Stimulated activated naive CD4-positive, alpha-beta T cell treated with Interleukin-2 at 50 U/mL for 16 hours (primary cell): Measurements from ENCODE around the gene PLPPR1.
"Not testable (repeated sequence)": the region's sequence is repeated elsewhere in the genome, so short reads cannot be mapped to it uniquely, and the experiment has no call there.

ENCODE experiments used
- DNase-seq: peaks from one replicate; lab custom pipeline; 2025; lab: John Stamatoyannopoulos, UW

PLPPR1 gene

DNA sequence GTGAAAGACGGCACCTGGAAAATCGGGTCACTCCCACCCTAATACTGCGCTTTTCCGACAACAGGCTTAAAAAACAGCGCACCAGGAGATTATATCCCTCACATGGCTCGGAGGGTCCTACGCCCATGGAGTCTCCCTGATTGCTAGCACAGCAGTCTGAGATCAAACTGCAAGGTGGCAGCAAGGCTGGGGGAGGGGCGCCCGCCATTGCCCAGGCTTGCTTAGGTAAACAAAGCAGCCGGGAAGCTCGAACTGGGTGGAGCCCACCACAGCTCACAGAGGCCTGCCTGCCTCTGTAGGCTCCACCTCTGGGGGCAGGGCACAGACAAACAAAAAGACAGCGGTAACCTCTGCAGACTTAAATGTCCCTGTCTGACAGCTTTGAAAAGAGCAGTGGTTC lies 262.5 kb downstream of the PLPPR1 start:
- not testable (repeated sequence) for DNase-seq

DNA sequence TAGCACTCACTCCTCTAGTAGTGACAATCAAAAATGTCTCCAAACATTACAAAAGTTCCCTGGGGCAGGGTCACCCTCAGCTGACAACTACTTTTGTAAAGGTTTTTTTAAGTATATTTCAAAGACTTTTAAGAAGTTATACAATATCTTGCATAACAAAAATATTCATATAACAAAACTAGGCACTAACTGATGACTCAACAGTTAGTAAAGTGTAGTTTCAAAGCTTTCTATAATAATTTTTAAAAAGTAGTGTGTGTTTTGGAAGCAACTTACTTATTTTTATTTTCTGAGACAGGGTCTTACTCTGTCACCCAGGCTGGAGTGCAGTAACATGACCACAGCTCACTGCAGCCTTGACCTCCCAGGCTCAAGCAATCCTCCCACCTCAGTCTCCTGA lies 271.4 kb downstream of the PLPPR1 start:
- no peak for DNase-seq

DNA sequence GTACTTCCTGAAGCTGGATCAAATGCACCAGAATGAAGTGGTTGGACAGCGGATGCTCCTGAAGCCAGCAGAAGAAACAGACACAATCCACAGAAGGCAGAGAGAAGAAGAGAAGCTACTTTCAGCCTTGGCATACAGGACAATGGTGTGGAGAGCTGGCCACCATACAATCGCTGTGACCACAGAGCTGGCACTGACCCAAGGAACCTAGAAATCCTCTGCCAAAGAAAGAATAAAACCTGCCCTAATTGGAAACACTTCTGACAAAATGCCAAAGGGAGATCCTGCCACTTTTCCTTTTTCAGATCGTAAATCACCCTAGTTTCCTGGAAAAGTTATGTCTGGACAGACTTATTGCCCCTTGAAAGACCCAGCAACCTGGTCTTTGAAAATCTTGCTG lies 278.5 kb downstream of the PLPPR1 start:
- no peak for DNase-seq

DNA sequence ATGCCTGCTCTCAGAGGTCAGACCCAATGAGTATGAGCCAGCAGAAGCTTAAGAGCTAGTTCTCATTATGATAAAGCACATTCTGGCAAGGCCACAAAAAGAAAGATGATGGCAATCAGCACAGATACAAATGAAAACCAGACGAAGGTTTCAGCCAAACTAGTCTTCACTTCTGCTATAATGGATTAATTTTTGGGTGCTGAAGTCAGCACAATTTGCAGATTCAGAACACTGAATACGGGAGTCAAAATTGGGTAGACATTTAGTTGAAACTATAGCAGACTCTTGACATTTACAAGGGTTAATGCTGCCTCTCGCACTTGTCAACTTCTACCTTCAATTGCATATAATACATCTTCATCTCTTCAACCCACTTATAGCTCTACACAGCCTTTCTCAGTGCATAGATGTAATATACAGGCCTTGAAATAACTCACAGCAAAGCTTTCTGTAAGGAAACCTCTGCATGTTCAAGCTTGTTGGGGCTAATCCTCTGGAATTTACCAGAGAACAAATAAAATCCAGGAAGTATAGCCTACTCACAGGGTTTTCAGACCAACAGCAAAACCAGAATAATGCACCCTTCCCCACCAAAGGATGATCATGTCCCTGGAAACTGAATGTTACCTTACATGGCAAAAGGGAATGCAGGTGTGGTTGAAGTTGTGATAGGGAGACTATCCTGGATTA lies 279.1 kb downstream of the PLPPR1 start:
- DNase-seq: no peak

DNA sequence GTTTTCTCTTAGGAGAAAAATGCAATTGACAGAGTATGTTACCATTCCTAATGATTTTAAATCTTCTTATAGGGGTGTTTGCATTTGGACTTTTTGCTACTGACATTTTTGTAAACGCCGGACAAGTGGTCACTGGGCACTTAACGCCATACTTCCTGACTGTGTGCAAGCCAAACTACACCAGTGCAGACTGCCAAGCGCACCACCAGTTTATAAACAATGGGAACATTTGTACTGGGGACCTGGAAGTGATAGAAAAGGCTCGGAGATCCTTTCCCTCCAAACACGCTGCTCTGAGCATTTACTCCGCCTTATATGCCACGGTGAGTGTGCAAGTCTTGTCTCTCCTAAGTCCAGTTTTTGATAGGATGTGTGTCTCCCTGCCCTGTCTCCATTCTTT lies 280.6 kb downstream of the PLPPR1 start:
- no peak for DNase-seq

DNA sequence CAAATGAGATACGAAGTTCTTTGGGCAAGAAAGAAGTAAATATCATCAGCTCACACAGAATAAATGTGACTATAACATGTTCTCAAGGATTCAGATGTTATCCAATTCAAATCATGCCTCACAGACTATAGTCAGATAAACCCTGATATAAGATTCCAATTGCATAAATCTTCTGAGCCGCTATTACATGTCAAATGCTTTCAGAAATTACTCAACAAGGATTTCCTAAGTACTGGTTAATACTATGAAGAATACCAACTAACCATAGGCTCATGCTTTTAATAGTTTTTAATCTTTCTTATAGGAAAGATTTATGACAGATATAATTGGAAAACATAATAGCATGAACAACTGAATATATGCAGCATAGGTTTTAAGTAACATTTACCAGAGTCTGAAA lies 282.7 kb downstream of the PLPPR1 start:
- DNase-seq: no peak

DNA sequence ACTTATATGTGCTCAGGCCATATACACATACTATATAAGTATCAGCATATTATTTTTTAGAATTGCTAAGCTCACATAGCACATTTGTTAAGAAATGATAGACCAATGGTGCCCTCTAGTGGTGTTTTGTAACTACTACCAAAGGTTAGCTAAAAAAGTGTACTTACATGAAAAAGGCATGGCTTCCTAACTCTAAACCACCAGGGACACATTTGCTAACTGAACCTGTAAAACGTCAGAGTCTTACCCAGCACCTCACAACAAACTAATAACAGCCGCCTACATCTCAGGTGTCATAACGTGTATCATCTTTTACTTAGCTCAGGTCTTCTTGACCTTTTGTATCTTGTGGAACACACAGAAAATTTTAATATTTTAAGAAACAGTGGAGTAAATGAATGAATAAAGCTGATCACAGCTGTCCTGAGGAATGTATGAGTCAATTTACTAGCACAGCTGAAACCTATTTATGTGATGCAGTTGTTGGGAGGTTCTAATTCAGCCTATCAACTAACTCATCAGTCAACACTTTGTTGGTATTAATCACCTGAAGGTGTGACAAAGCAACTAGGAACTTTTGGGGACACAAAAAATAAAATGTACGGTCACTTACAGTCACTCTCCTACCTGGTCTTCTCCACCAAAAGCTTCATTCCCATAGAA lies 283.4 kb downstream of the PLPPR1 start:
- no peak for DNase-seq

DNA sequence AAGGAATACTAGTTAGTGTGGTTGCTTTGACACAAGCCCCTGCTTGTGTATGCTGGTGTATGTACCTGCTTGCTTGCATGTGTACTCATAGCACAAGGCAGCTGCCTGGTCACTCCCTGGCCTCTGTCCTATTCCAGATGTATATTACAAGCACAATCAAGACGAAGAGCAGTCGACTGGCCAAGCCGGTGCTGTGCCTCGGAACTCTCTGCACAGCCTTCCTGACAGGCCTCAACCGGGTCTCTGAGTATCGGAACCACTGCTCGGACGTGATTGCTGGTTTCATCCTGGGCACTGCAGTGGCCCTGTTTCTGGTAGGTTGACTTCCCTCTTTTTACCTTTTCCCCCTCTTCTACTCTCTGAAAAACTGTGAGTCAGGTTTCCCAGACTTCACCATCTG lies 284.1 kb downstream of the PLPPR1 start:
- DNase-seq: no peak

DNA sequence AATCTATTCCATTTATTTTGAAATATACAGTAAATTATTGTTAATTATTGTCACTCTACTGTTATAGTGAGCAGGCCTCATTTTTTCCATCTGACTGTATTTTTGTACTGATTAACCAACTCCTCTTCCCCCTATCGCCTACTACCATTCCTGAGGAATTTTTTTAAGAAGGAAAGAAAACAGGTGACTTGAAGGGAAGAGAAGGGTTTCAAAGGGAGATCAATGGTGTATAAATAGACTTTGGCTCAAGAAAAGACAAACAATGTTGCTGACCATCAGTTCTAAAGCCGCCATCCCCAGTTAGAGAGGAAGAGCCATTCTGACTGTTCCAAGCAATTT lies 286.6 kb downstream of the PLPPR1 start:
- no peak for DNase-seq

DNA sequence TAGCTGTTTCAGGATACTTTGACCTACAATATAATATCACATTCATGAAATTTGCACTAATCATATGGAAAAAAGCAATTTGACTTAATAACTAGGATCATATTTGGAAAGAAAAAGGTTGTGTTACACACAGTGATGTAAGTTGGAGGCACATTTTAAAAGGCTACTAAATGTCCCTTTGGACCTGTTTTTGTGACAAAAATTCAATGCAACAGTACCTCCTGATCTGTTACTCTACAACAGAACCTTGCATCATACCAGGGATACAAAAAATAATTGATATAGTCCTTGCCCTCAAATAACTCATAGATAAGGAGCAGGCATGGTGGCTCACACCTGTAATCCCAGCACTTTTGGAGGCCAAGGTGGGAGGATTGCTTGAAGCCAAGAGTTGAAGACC lies 289.2 kb downstream of the PLPPR1 start:
- DNase-seq: no peak

DNA sequence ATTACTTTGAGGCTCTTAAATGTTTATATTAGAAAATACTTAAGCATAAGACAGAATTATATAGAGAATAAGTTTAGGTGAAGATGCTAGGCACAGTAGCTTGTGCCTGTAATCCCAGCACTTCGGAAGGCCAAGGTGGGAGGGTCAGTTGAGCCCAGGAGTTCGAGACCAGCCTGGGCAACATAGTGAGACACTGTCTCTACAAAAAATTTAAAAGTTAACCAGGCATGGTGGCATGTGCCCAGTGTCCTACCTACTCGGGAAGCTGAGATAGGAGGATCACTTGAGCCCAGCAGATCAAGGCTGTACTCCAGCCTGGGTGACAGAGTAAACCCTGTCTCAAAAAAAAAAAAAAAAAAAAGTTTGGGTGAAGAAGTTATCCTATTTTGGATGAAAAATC lies 294.6 kb downstream of the PLPPR1 start:
- no peak for DNase-seq

DNA sequence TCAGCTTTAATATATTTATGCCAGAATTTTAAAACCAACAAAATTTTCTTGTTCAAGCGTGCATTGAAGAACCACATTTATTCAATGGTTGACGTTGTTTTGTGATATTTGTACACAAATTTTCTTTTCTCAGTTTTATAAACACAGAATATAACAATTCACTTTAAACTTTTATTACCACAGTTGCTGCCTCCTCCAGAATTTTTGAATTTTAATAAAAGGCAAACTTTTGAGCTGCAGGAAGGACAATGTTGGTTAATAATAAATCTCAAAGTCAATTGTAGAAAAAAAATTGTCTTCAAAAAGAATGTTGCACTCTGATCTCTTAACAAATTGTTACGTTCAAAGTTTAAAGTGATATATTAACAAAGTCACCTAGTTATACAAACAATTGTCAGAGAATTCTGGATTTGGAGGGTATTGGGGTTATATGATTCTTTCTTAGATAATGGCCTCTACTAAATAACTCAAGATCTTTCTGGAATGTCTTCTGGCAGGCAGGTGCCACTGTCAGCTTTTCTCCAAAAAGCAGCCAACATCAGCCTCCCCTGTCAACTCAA lies 295.8 kb downstream of the PLPPR1 start:
- no peak for DNase-seq

DNA sequence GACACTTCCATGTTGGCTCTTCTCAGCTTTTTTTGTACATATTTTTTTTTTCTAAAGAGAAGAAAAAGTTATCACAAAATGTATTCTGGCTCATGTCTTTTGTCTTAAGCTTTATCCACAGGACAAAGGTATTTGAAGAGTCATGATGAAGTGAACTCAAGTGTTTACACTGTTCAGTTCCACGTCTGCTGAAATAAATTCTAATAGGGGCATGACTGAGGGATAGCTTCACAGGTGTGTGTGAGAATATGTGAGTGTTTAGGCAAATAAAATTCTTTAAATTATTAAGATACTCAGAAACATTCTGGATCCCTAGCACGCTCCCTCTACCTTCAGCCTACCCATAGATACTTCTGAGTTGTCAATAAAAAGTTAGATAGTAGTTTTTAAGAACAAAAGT lies 296.5 kb downstream of the PLPPR1 start:
- no peak for DNase-seq

DNA sequence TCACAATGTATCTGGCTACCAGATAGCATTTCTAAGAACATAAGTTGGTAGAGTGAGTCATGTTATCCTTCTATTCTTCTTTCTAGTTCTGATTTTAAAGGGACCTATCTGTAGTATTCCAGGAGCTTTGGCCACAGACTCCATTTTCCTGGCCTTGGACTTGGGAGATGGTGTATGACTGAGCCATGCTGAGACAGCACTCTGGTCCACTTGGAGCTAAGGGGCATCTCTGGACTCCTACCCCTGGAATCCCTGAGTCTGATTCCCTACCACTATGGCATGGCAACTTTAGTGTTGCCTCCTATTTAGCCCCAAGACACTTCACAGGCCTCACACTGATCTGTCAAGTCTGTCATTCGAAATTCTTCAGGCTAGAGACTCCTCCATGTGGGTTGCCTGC lies 297.5 kb downstream of the PLPPR1 start:
- no peak for DNase-seq

DNA sequence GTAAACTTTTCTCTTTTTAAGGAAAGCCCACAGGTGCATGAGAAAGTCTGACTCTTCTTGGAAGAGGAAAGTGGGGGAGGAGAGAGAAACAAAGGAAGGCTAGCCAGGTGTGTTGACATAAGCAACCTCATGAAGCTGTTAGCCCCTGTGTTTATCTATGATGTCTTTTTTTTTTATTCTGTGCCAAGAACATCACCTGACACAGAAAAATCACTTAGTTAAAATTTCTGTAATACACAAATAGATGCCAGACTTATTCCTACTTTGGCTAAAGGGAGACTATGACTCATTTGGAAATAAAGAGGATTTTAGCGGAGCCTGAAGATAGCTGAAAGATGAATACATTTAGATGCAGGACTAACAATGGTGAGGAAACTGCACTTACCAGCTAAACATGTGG lies 298.0 kb downstream of the PLPPR1 start:
- DNase-seq: no peak

DNA sequence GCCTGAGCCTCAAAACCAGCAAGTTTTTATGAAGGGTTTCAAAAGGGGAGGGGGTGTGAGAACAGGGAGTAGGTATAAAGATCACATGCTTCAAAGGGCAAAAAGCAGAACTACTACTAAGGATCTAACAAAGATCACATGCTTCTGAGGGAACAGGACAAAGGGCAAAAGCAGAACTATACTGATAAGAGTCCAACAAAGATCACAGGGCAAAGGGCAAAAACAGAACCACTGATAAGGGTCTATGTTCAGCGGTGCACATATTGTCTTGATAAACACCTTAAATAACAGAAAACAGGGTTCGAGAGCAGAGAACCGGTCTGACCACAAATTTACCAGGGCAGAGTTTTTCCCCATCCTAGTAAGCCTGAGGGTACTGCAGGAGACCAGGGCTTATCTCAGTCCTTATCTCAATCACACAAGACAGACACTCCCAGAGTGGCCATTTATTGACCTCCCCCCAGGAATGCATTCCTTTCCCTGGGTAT lies 298.9 kb downstream of the PLPPR1 start:
- DNase-seq: not testable (repeated sequence)

DNA sequence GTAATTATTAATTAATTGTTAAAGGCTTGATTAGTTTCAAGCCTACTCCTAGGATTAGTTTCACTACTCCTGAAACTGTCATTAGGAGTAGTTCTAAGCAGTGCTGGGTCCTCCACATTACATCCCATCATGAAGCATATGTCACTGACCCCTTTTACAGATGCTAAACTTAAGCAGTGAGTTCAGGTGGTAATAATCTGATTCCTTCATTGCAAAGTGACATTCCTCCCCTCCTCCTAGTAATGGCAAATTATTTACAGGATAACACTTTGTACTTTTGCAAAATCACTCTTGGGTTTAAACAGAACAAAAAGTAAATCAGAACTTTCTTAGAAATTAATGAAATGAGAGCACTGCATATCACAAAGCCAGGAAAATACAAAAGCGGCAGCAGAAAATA lies 303.8 kb downstream of the PLPPR1 start:
- no peak for DNase-seq

DNA sequence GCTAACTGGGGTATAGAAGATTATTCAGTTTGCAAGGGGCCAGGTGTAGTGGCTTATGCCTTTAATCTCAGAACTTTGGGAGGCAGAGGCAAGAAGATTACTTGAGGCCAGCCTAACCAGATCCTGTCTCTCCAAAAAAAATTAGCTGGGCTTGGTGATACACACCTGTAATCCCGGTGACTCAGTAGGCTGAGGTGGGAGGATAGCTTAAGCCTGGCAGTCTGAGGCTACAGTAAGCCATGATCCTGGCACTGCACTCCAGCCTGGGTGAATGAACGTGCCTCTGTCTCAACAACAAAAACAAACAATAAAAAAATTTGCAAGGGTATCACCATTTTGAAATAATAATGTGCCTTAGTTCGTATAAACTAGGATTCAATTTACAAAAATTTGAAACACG lies 305.0 kb downstream of the PLPPR1 start:
- no peak for DNase-seq

DNA sequence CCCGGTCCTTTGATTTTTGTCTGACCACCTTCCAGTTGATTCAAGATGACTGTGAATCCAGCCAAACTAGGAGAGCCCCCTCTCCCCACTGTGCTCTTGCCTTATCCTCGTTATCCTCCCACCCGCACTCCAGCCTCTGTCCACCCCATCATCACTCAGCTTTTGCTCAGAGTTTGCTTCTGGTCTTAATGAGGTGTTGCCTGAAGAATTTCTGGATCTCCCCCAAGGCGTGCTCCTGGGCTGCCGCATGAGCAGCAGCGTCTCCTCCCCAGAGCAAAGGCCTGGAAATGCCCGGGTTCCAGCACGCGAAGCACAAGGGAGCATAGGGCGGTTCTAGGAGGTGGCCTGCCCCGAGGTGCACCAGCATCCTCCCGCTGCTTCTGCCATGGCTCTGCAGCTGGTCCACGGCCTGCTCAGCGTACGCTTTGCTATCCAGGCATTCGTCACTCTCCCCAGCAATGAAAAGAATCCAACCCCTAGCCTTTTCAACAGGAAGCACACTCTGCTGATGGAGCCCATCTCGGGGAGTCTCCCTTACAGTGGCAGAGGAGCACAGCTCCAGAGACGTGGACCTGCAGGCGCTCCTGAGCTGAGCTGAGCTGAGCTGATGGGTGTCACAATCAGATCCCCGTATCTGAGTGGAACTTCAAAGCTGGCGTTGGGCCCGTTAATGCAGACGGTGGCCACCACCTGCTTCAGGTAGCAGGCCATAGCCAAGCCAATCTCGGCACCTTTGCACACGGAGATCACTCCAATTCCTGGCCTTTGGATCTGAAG lies 305.6 kb downstream of the PLPPR1 start:
- no peak for DNase-seq

DNA sequence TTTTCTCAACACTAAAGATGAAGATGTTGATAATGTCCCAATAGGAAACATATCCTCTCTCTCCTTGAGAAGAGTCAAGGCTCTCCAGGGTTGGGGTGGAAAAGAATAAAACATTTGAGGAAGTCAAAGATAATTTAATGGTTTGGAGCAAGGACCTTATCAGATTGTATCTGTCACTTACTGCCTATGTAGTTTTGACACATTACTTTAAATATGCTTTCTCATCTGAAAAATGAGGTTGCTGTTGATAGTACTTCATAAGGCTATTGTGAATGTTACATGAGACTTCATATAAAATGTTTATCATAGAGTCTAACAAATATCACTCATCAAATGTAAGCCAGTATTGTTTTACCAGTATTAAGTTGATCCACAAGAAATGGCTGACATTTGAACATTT lies 307.6 kb downstream of the PLPPR1 start:
- DNase-seq: no peak

DNA sequence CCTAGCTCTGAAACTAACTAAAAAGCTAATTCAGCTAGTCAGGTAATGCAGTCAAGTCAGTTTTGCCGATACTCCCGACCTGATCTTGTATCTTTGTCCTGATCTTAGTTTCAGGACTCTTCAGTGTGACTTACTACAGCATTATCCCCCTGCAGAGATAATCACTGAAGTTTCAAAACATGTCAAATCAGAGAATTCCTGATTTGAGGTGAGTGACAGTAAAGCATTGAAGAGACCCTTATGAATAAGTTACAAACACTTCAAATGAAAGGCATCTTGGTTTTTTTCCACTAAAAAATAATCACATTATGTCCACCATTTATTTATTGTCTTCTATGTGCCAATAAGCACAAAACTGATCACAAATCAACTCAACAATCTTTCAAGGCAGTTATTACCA lies 308.7 kb downstream of the PLPPR1 start:
- DNase-seq: no peak

DNA sequence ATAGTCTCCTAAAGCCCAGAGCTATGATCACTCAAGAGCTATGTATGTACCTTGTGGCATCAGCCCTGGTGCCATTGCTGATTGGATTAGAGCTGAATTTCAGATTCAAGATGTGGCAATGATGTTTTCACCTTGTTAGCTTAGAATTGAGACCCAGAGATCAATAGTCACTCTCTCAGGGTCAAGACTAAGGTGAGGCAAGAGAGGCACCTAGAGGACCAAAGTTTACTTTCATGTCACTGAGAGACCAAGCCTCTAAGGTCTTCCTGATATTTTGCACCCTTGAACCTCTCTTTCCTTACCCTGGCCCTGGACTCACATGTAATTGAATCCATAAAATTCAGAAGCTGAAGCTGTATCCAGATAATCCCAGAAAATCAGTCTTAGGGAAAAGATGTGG lies 313.4 kb downstream of the PLPPR1 start:
- DNase-seq: no peak

DNA sequence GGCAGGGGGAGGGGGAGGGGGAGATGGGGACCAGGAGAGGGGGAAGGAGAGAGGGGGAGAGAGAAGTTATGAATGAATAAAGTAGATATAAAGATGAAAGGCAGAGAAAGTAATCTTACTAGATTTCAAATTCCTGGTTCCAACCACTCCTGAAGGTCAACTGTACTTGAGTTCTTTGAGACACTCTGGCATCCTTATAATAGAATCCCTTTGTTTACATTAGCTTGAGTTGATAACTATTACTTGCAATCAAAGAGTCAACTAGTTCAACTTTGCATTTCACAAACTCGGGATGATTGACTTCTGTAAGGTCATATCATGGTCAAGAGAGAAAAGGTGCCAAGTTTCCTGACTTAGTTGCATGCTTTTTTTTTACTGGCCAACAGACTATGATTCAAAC lies 314.1 kb downstream of the PLPPR1 start:
- DNase-seq: no peak
